Hematopoietic multipotent progenitor cell treated with erythropoietin and hydrocortisone succinate and interleukin-3 and kit ligand, for 17 days (in vitro differentiated cells): ENCODE results near the gene ATP11B.
A peak's percentile ranks its signal among the peaks of the same experiment; 100 is the strongest.

Experiments
- DNase-seq: peaks from one replicate; pipeline ENCODE4 v3.0.0-alpha.2; 2015; ENCODE audit warnings: low spot score

Gene ATP11B

GRCh38 chr3:182792901-182793662, at the start of gene ATP11B:
Gene ATP11B, plus strand, starts transcription at chr3:182793504. Its CDS starts 256 bp downstream, at chr3:182793760.
- peak; percentile 81 for DNase-seq

GRCh38 chr3:182746959-182747358, 46.3 kb upstream of the ATP11B start:
- no peak for DNase-seq

DNA sequence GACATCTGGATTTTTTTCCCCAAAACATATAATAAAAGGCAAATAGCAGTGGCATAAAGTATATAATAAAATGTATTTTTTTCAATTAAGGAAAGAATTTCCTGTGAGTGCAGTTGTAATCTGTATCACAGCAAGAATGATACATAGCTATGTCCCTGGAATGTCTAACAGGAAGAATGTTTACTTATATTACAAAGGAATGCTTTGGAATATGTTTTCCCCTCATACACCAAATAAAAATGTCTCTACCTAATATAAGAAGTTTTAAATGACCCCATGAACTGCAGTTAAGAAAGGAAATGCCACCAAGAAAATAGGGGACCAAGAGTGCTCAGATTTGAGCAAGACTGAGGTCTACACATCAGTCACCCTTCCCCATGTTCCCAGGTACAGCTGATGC, 38.0 kb upstream of the ATP11B start:
- no peak for DNase-seq

DNA sequence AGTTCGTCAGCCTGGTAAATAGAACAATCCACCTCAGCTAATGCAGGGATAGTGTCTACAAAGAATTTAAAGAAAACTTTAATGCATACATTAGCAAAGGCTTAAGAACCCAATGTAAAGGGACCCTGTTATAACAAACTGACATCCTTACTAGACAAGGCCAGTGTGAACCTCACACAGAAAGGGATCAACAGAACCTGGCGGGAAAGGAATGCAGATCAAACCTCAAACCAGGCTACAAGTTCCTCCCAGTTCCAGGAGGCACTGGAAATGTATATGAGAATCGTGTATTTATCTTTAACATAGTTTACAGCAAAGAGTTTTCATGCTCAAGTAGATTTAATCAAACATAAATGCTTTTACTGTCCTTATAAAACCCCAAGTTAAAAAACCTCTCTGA, 37.6 kb upstream of the ATP11B start:
- DNase-seq = no peak

- DNase-seq = no peak
These were observed 32.6 kb upstream of the ATP11B start for GRCh38 chr3:182760576-182761164.

- no peak for DNase-seq
These were observed 29.4 kb upstream of the ATP11B start for GRCh38 chr3:182763896-182764295.

DNA sequence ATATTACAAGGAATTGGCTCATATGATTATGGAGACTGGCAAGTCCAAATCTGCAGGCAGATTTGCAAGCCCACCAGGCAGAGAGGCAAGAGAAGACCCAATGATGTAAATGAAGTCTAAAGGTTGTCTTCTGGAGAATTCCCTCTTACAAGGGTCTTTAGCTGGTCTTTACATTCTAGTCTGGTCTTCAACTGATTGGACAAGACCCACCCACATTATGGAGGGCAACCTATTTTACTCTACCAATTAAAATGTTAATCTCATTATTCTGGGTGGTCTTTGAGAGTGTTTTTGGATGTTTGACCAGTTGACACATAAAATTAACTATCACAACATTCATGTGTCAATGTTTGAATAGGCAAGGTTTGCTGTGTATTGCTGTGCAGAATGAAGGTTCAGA, 28.0 kb upstream of the ATP11B start:
- DNase-seq = no peak

- no peak for DNase-seq
These were observed 27.2 kb upstream of the ATP11B start for GRCh38 chr3:182766099-182766498.

- no peak for DNase-seq
These were observed 24.9 kb upstream of the ATP11B start for GRCh38 chr3:182768413-182768812.

GRCh38 chr3:182769673-182770072, 23.6 kb upstream of the ATP11B start:
- no peak for DNase-seq

DNA sequence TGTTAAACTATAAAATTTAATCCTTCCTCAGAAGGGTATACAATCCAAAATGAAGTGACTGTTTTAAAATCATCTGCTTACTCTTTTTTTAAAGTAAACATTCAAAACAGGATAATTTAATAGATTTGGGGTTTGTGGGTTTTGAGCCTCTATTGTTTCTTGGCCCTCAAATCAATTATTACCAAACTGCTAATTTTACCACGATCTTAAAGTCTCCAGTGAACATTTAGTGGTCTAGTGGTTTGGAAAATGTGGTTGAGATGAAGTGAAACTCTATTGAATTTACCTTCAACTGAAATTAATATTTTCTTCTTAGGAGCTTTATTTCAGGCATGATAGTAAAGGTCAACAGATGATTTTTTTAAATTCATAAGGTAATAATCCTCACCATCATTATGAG, 11.2 kb upstream of the ATP11B start:
- DNase-seq = no peak

GRCh38 chr3:182783106-182783505, 10.2 kb upstream of the ATP11B start:
- DNase-seq = no peak

DNA sequence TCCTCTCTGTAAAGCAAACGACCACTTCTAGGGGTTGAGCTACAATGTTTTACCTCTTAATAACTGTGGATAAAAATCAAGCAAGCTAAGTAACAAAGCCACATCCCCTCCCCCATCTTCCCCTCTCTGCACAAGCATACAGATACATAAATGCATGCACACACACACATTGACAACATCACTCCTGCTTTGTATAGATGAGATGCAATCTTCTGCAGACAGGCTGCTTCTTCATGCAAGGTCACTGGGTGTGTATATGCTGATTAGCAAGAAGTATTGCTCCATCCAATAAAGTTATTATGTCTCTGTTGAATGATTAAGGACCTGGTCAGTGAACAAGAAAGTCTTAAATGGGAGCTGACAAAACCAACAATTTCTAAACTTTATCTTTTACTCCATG, 8.8 kb upstream of the ATP11B start:
- no peak for DNase-seq

DNA sequence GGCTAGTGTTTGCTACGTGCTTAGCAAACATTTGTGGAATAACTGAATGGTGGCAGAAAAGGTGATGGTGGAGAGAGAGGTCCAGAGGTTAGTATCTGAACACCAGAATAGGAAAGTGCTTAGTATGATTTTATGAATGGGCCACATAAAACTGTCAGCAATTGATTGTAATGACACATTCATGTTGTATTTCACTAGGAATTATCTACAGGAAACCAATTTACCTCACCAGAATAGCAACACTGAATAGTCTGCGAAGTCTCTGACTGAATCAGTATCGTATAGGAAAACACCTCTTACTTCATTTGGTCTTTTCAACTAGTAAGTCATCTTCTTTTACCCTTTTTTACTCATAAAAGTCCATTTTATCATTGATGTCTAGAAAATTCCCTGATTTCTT, 8.2 kb upstream of the ATP11B start:
- DNase-seq = no peak

- DNase-seq = no peak
These were observed 7.5 kb upstream of the ATP11B start for GRCh38 chr3:182785756-182786155.

DNA sequence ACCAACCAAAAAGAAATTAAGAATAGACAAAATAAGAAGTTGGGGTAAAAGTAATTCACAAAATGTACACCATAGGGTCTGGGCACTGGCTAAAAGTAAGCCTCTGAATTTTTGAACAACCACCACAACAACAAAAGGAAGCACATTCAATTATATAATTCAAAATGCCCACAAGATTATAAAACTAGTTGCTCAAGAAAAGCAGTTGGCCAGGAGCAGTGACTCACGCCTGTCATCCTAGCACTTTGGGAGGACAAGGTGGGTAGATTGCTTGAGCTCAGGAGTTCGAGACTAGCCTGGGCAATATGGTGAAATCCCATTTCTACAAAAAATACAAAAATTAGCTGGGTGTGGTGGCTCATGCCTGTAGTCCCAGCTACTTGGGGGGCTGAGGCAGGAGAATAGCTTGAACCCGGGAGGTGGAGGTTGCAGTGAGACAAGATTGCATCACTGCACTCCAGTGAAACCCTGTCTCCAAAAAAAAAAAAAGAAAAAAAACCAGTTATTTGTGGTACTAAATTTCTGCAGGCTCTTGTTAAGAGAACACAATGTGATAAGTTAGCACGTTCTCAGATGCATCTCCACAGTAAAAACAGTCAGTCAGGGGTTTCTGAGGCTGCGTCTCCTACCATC, 6.6 kb upstream of the ATP11B start:
- no peak for DNase-seq

DNA sequence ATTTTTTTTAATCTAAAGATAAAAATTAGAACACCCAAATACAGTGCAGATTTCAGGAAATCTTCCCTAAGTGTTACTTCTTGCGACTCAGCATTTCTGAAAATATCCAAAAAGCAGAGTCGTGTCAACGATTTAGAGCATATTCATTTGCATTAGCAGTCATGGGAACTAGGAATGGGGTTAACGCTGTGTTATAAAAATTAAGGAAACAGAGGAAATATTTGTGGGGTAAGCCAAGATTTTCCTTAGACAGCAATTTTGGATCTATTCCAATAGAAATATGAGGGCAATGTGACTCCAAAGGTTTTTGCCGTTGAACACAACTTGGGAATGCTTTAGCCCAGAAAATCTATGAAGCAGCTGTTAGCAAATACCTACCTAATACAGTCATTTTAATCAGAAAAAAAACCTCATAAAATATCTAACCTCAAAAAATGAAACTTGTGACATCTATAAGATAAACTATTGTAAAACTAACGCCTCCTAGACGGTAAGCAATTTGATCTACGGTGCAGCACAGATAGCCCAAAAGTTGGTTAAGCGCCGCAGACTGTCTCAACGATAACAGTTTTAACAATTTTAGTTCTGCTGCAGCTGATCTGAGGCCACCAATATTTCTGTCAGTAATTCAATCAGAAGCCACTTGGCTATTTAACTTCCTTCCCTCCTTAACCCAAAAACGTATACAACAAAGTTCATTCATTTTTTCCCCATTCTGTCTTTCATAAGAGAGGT, 5.8 kb upstream of the ATP11B start:
- no peak for DNase-seq

- DNase-seq = no peak
These were observed 3.9 kb upstream of the ATP11B start for GRCh38 chr3:182789371-182789770.

DNA sequence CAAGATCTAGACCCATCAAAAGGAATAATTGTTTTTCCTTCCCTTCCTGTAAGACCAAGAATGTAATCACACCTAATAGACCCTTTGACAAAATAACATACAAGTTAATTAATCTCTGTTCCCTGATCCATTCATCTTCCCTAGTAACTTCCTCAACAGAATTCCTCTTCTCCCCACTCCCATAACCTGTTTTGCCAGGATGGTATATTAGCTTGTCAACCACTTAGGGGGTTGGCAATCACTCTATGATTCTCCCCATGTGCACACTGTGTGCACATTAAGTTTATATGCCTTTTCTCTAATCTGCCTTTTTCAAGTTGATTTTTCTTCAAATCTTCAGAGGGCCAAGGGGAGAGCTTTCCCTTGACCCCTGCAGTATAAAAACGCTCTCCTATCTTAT, 2.7 kb upstream of the ATP11B start:
- no peak for DNase-seq

GRCh38 chr3:182793663-182794454, 555 bp downstream of the ATP11B start:
- DNase-seq = peak; percentile 58

DNA sequence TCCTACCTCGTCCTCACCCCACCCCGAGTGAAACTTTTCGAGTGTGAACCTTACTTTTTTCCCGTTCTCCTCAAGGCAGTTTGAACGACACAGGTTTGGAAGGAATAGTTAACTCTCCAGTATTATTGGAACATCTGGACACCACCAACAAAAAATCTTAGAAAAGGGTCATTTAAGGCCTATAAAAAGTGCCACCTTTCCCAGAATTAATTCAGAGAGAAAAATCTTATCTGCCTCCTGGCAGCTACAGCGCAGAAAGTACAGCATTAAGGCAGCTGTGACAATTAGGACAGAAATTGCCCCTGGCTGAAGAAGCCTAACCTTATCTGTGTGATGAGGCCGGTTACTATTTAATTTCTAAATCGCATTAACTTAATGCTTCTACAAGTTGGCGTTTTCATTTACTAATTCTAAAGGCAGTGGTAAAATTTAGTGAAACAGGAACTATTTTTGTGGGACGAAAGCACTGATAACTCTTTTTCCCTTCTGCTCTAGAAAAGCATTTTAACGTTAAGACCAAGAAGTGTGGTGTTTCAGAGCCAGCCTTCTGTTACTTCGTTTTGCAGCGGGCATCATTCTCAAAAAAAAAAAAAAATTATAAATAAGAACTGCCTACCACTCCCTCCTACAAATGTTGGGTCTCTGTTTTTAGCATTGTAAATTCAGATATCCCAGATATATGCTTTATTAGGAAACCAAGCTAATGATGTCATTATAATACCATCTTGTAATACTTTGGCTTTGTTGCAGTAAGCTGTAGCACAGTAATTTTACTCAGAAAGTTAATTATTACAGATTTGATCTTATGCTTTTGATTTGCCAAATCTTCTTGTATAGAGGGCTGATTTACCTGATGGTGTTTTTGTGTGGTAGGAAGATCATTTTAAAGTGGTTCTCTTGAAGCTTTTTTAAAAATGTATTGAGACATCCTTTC, 1.4 kb downstream of the ATP11B start:
- peak; percentile 55 for DNase-seq
